Measurements from ENCODE around the gene GBX1.

GBX1 gene

DNA sequence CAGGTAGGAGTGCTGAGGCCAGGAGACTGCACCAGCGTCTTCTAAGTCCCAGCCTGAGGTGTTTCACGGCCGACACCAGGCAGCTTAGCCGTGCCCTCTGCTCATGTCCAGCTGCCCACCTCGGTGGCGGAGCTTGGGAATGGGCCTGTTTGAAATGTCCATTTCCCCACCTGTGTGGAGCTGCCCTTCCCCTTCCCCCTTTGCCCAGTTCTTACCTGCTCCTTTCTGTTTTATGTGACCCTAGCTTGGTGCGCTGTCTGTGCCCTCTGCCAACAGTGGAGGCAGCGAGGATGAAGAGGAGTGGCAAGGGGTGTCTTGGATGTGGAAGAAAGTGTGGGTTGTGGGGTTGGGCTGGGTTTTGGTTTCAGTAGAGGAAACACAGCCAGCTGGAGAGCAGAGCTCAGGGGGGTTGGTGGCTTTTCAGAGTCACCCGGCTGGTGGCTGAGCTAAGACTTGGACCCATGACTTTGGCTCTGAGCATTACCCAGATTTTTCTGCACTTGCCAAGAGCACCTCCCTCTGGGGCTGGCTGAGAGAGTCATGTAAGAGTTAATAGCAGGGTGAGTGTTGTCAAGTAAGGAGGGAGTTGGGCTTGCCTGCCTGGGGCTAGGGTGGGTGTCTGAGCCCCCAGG is 37.4 kb downstream of the GBX1 start:
- H3K27me3 ChIP-seq (ENCODE audit: control insufficient read depth, low read length): no peaks in the 10 kb centered on the region
- H3K4me2 ChIP-seq (ENCODE audit: low read length): no peak overlapping the region

DNA sequence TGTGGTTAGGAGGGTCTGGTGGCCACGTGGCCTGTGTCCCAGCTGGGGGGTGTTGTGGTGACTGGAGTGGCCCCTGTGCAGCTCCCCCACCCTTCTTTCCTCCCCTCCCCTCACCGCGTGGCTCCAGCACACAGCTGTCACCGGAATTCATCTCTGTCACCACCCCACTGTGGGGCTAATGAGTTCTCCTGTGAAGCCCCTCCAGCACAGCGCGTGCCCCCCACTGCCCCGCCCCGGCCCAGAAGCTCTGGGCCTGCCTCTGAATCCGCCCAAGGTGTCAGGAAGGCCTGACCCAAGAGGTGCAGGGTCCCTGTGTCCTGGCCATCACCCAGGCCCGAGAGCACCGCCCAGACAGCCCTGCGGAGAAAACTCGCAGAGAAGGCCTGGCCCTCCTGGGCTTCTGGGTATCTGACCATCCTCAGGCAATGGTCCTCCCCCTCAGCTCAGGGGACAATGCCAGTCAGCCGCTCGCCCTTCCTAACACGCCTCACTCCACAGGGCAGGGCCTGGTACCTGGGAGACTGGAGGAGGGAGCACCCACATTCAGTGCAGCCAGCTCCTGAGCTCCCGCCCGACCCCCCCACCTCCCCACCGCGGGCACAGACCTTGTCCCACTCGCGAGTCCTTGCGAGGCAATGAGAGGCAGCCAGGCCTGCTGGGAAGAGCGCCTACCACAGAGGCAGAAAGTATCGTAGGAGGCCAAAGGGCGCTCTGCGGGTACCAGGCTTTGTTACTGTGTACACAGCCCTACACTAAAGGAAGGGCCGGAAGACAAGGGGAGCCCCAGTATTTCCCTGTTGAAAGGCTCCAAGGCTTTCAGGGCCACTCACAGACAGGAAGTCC is 38.2 kb downstream of the GBX1 start:
- TF ChIP-seq, protein P1, sequence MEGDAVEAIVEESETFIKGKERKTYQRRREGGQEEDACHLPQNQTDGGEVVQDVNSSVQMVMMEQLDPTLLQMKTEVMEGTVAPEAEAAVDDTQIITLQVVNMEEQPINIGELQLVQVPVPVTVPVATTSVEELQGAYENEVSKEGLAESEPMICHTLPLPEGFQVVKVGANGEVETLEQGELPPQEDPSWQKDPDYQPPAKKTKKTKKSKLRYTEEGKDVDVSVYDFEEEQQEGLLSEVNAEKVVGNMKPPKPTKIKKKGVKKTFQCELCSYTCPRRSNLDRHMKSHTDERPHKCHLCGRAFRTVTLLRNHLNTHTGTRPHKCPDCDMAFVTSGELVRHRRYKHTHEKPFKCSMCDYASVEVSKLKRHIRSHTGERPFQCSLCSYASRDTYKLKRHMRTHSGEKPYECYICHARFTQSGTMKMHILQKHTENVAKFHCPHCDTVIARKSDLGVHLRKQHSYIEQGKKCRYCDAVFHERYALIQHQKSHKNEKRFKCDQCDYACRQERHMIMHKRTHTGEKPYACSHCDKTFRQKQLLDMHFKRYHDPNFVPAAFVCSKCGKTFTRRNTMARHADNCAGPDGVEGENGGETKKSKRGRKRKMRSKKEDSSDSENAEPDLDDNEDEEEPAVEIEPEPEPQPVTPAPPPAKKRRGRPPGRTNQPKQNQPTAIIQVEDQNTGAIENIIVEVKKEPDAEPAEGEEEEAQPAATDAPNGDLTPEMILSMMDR (IDR thresholded peaks at IDR 0.05; ENCODE audit: low read depth, low read length, poor library complexity, severe bottlenecking): no peak
- TF ChIP-seq EZH2phosphoT487 (IDR thresholded peaks at IDR 0.05; ENCODE audit: borderline replicate concordance, low read length): no peak
- Histone ChIP-seq H3K27ac (ENCODE audit: low read depth, low read length) (no peak overlapping the region), H3K9me3 (ENCODE audit: control insufficient read depth, insufficient read depth, low read length) (no peaks in the 10 kb centered on the region), H4K20me1 (ENCODE audit: control insufficient read depth, insufficient read depth, low read depth, low read length) (no peaks in the 10 kb centered on the region; the same call in 1 of the 2 replicates), H3K4me3 (ENCODE audit: low read length) (no peak overlapping the region), H3K36me3 (ENCODE audit: control insufficient read depth, low read length) (no peaks in the 10 kb centered on the region), H3K4me1 (ENCODE audit: control insufficient read depth, low read length) (no peaks in the 10 kb centered on the region), H3K4me2 (ENCODE audit: low read length) (no peak overlapping the region), H3K9me2 (replicated peaks; ENCODE audit: control insufficient read depth, low read length) (no peaks in the 10 kb centered on the region), H3K27me3 (ENCODE audit: control insufficient read depth, low read length) (no peaks in the 10 kb centered on the region), H3K79me2 (ENCODE audit: control insufficient read depth, low read length) (no peaks in the 10 kb centered on the region), H3F3A (ENCODE audit: control insufficient read depth, insufficient read depth) (no peaks in the 10 kb centered on the region)

More for the DNA sequence above, 37.4 kb downstream of the GBX1 start:
- Histone ChIP-seq H3K4me1 (ENCODE audit: control insufficient read depth, low read length) (no peaks in the 10 kb centered on the region), H4K20me1 (ENCODE audit: control insufficient read depth, insufficient read depth, low read depth, low read length) (no peaks in the 10 kb centered on the region), H3K9me3 (ENCODE audit: control insufficient read depth, insufficient read depth, low read length) (no peaks in the 10 kb centered on the region), H3K79me2 (ENCODE audit: control insufficient read depth, low read length) (no peaks in the 10 kb centered on the region), H3K9me2 (replicated peaks; ENCODE audit: control insufficient read depth, low read length) (no peaks in the 10 kb centered on the region), H3F3A (ENCODE audit: control insufficient read depth, insufficient read depth) (no peaks in the 10 kb centered on the region), H3K4me3 (ENCODE audit: low read length) (no peak overlapping the region), H3K27ac (ENCODE audit: low read depth, low read length) (no peak overlapping the region), H3K36me3 (ENCODE audit: control insufficient read depth, low read length) (no peaks in the 10 kb centered on the region)
- TF ChIP-seq, protein P1 (IDR thresholded peaks at IDR 0.05; ENCODE audit: low read depth, low read length, poor library complexity, severe bottlenecking): no peak
- TF ChIP-seq EZH2phosphoT487 (IDR thresholded peaks at IDR 0.05; ENCODE audit: borderline replicate concordance, low read length): no peak

DNA sequence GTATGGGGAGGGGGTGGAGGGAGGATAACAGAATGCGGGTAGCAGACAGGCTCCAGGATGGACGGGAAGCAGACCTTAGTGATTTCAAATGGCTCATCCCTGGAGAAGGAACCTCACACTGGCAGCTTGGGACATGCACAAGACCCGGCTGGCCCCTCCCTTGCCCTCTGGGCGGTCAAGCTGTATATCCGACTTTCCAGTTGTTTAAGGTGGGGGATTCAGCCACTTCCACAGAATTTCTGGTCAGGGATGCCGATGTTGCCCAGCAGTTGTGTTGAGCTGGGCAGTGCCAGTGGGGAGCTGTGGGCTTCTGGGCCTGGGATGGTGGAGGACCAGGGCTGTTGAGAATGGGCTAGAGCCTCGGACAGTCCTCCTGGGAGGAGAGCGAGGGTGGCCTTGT is 38.8 kb downstream of the GBX1 start:
- Histone ChIP-seq H3F3A (ENCODE audit: control insufficient read depth, insufficient read depth) (no peaks in the 10 kb centered on the region), H3K36me3 (ENCODE audit: control insufficient read depth, low read length) (no peaks in the 10 kb centered on the region), H3K9me3 (ENCODE audit: control insufficient read depth, insufficient read depth, low read length) (no peaks in the 10 kb centered on the region), H3K4me3 (ENCODE audit: low read length) (no peak overlapping the region), H3K27ac (ENCODE audit: low read depth, low read length) (no peak overlapping the region), H4K20me1 (ENCODE audit: control insufficient read depth, insufficient read depth, low read depth, low read length) (no peaks in the 10 kb centered on the region; the same call in 1 of the 2 replicates), H3K9me2 (replicated peaks; ENCODE audit: control insufficient read depth, low read length) (no peaks in the 10 kb centered on the region), H3K27me3 (ENCODE audit: control insufficient read depth, low read length) (no peaks in the 10 kb centered on the region), H3K79me2 (ENCODE audit: control insufficient read depth, low read length) (no peaks in the 10 kb centered on the region), H3K4me2 (ENCODE audit: low read length) (no peak overlapping the region), H3K4me1 (ENCODE audit: control insufficient read depth, low read length) (no peaks in the 10 kb centered on the region)
- no peak for TF ChIP-seq EZH2phosphoT487 (IDR thresholded peaks at IDR 0.05; ENCODE audit: borderline replicate concordance, low read length)
- TF ChIP-seq, protein P1 (IDR thresholded peaks at IDR 0.05; ENCODE audit: low read depth, low read length, poor library complexity, severe bottlenecking): no peak

Data from DOHH2 (cell line).